Naive thymus-derived CD8-positive, alpha-beta T cell (primary cell): ENCODE measurements around the gene PRKCE. TPM values are rescaled to one million over a fixed set of nuclear protein-coding genes. Genes with fewer than 3 reads are reported as not detected.

Experiments used
- ATAC-seq, 2 donors: fragments of 150-1000 bp; cut with Tn5 transposase in 1 of 2; sonication (Bioruptor Pico), chemical (Tn5 transposase) in 1 of 2; 1 replicate in 1 of 2; 2 replicates in 1 of 2; pipeline ENCODE4 v1.10.0; 2021; ENCODE audit warnings: mild to moderate bottlenecking in 2 of 2, moderate library complexity in 2 of 2
- POLR2A ChIA-PET: fragments of 350-600 bp; sonication (Branson Sonifier 250); formaldehyde crosslinking; loops from one replicate; lab custom pipeline; 2021; ENCODE audit warnings: antibody characterized with exemption; lab: Charles Lee
- DNase-seq, 10 donors: peaks; one replicate each; pipeline versions ENCODE4 v3.0.0 to v3.0.0-alpha.2; 2020 to 2022
- H3K27ac Mint-ChIP-seq, 10 donors: one replicate each; pipeline ENCODE4 v1.8.0; 2020 to 2022; ENCODE audit warnings: mild to moderate bottlenecking in 10 of 10, mixed read lengths in 10 of 10, moderate library complexity in 4 of 10, inconsistent platforms in 1 of 10
- H3K27me3 Mint-ChIP-seq, 5 donors: one replicate each; pipeline ENCODE4 v1.8.0; 2021 to 2022; ENCODE audit warnings: mixed read lengths in 5 of 5
- H3K36me3 Mint-ChIP-seq, 3 donors: one replicate each; pipeline ENCODE4 v1.8.0; 2020 to 2022; ENCODE audit warnings: mixed read lengths in 3 of 3, mild to moderate bottlenecking in 2 of 3, inconsistent platforms in 1 of 3
- H3K4me1 Mint-ChIP-seq, 4 donors: one replicate each; pipeline ENCODE4 v1.8.0; 2021 to 2022; ENCODE audit warnings: mixed read lengths in 4 of 4
- H3K4me3 Mint-ChIP-seq, 10 donors: one replicate each; pipeline ENCODE4 v1.8.0; 2020 to 2022; ENCODE audit warnings: mild to moderate bottlenecking in 10 of 10, mixed read lengths in 10 of 10, moderate library complexity in 6 of 10, inconsistent platforms in 1 of 10
- H3K9me3 Mint-ChIP-seq, 9 donors: one replicate each; pipeline ENCODE4 v1.8.0; 2020 to 2022; ENCODE audit warnings: mixed read lengths in 9 of 9, mild to moderate bottlenecking in 3 of 9, inconsistent platforms in 1 of 9, moderate library complexity in 1 of 9
- polyA plus RNA-seq, 3 donors: library from polyadenylated mRNA; unstranded; fragments of 300-500 nt; fragmentation: Illumina TruSeq; gene quantifications; one replicate each; pipeline ENCODE4 v1.2.3, GENCODE V29; 2021
- total RNA-seq, 8 experiments: library from RNA in 2 of 8; stranded (reverse) in 2 of 8; gene quantifications; one replicate each; pipeline ENCODE4 v1.2.3 and lab custom pipeline; 2021 to 2026

The PRKCE gene
- total and polyA plus RNA-seq, 5 experiments from 2014 or later = 1.6 to 20.2 (median 2.7) TPM

DNA sequence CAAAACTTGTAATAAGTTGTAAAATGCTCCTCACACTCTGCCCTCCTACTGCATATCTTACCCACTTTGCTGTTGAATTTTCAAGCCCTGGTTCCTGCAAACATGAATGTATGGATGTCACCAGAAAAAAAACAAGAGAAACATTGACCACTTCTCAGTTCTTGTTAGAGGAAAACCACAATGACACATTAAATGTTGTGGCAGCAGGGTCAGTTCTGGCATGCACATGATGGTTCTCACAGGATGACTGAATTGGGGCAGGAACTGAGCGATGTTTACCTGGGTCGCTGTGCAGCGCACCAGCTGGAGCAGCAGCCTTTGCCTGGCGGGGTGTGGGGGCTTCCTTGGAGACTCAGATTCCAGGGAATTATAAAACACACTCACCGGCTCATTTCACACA is 14.0 kb upstream of the PRKCE start:
- POLR2A ChIA-PET = no interaction called here
- peaks cover 0 to 4% (median 0%) of the 10 kb centered on the region in 4 donors for H3K4me1 Mint-ChIP-seq
- H3K4me3 Mint-ChIP-seq = no peak overlapping the region
- ATAC-seq (no peak), DNase-seq (no peak)
- no peaks in the 10 kb centered on the region for H3K9me3 Mint-ChIP-seq
- peaks cover 13 to 53% (median 28%) of the 10 kb centered on the region in 5 donors for H3K27me3 Mint-ChIP-seq
- H3K27ac Mint-ChIP-seq = no peak overlapping the region
- H3K36me3 Mint-ChIP-seq = no peaks in the 10 kb centered on the region

DNA sequence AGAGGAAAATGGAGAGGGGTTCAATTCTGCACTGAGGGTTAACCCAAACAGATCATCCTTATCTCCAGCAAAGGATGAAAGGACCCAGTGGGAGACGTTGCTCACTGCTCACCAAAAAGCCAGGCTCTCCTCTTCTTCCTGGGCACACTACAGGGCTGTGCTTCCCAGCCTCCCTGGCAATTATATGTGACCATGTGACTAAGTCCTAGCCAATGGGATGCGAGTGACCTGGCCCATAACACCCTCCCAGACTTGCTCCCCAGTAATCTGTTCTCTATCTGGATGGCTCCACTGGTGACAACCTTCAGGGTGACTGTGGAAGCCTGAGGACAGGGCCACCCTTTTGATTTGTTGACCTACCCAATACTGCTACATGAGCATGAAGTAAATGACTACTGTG is 10.9 kb upstream of the PRKCE start:
- POLR2A ChIA-PET = no interaction called here

GRCh38 chr2:45643095-45643494 is 8.4 kb upstream of the PRKCE start:
- H3K27me3 Mint-ChIP-seq = peaks cover 6 to 43% (median 19%) of the 10 kb centered on the region in 5 donors
- H3K4me3 Mint-ChIP-seq = peak overlapping the region in 9 of 10 donors; percentile 42 to 78 (median 63)
- H3K36me3 Mint-ChIP-seq = no peaks in the 10 kb centered on the region
- H3K27ac Mint-ChIP-seq = peak overlapping the region in 2 of 10 donors; percentile 38 to 86
- DNase-seq (no peak), ATAC-seq (peak; percentile 9 to 21)
- POLR2A ChIA-PET = interaction anchor here (1.0 kb wide), 1 partner anchor 137 kb away, joined by 3 read pairs; no protein-coding TSS in a partner anchor
- peaks cover 5 to 12% (median 8%) of the 10 kb centered on the region in 4 donors for H3K4me1 Mint-ChIP-seq
- H3K9me3 Mint-ChIP-seq = peaks cover 0 to 2% (median 0%) of the 10 kb centered on the region in 9 donors

More for the DNA sequence above, 10.9 kb upstream of the PRKCE start:
- DNase-seq = no peak
- Mint-ChIP-seq H3K27ac (peak overlapping the region in 1 of 10 donors; percentile 27), H3K27me3 (peaks cover 14 to 62% (median 27%) of the 10 kb centered on the region in 5 donors), H3K36me3 (no peaks in the 10 kb centered on the region), H3K4me1 (peaks cover 6 to 12% (median 8%) of the 10 kb centered on the region in 4 donors), H3K9me3 (no peaks in the 10 kb centered on the region), H3K4me3 (no peak overlapping the region)
- no peak for ATAC-seq

- Mint-ChIP-seq H3K36me3 (no peaks in the 10 kb centered on the region), H3K27ac (peak overlapping the region in 3 of 10 donors; percentile 9 to 86 (median 53))
- POLR2A ChIA-PET = interaction anchor here (1.3 kb wide), 1 partner anchor 135 kb away, joined by 6 read pairs; no protein-coding TSS in a partner anchor
Observed at GRCh38 chr2:45643543-45644542, 7.6 kb upstream of the PRKCE start.

DNA sequence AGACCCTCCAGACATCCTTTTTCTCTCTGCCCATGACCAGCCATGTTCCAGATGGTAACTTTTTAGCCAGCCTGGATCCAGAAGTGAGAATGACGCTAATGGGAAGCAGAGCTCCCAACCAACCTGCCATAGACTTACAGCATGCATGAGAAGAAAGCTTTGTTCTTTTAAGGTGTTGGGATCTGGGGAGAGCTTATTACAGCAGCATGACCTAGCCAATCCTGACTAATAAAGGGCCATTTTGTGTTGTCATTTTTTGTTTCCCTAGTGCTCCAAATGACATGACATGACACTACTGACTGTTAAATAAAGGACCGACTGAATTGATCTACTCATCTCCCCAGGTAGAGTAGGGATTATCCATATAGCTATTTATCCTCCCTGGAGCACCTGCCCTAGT is 5.2 kb upstream of the PRKCE start:
- Mint-ChIP-seq H3K4me1 (peaks cover 17 to 26% (median 18%) of the 10 kb centered on the region in 4 donors), H3K27me3 (peaks cover 6 to 31% (median 19%) of the 10 kb centered on the region in 5 donors), H3K9me3 (peaks cover 0 to 4% (median 0%) of the 10 kb centered on the region in 9 donors), H3K27ac (peak overlapping the region in 1 of 10 donors; percentile 18), H3K4me3 (no peak overlapping the region), H3K36me3 (no peaks in the 10 kb centered on the region)
- POLR2A ChIA-PET = interaction anchor here (0.6 kb wide), 1 partner anchor 69 kb away, joined by 3 read pairs; no protein-coding TSS in a partner anchor
- DNase-seq (no peak), ATAC-seq (no peak)

More at GRCh38 chr2:45643543-45644542, 7.6 kb upstream of the PRKCE start:
- ATAC-seq (peak; percentile 97 to 99), DNase-seq (peak; percentile 53 to 88 (median 74))
- peak overlapping the region; percentile 3 to 78 (median 58) for H3K4me3 Mint-ChIP-seq
- H3K4me1 Mint-ChIP-seq = peaks cover 9 to 12% (median 11%) of the 10 kb centered on the region in 4 donors
- H3K27me3 Mint-ChIP-seq = peaks cover 6 to 43% (median 19%) of the 10 kb centered on the region in 5 donors
- H3K9me3 Mint-ChIP-seq = peaks cover 0 to 2% (median 0%) of the 10 kb centered on the region in 9 donors

DNA sequence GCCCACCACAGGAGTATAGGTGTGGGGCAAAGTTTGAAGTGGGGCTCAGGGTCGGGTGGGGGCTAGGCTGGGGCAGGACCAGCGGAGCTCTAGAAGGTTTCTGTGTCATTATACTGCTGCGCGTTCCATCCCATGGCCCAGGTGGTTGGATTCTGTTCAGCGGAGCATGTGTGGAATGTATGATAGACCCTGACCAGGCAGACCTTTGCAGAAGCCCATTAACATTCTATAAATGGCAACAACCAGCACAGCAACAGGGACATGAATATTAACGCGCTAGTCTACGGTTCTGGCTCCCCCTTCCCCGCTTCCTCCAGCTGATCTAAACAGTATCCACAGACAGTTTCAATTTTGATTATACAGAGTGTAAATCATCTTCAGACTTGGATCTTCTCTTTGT is 4.1 kb upstream of the PRKCE start:
- POLR2A ChIA-PET = interaction anchor here (0.6 kb wide), 1 partner anchor 54 kb away, joined by 3 read pairs; no protein-coding TSS in a partner anchor

DNA sequence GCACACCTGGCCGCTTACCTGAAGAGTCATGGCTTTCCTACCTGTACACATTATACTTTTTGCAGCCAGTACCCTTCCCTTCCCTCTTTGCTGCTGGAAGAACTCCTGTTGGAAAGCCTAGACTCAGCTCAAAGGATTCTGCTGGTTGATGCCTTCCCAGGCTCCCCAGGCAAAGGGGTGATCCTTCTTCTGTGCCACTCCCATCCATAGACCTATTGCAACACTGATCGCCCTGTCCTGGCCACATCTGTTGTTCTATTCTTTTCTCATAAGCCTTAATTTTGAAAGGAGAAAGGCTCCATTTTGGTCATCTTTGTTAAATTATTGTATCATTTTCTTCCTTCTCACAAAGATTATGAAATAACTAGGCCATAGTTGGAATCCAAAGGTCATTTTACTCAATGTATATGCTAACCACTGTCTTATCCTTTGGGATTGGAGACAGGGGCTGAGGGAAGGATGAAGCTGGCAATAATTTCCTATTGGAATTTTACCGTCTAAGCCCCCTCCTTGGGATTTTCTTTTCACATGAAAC is 3.4 kb upstream of the PRKCE start:
- DNase-seq (no peak), ATAC-seq (no peak)
- Mint-ChIP-seq H3K36me3 (no peaks in the 10 kb centered on the region), H3K9me3 (peaks cover 0 to 4% (median 0%) of the 10 kb centered on the region in 9 donors), H3K27ac (peak overlapping the region in 8 of 10 donors; percentile 16 to 98 (median 53)), H3K4me3 (peak overlapping the region in 1 of 10 donors; percentile 26), H3K4me1 (peaks cover 26 to 37% (median 28%) of the 10 kb centered on the region in 4 donors), H3K27me3 (peaks cover 0 to 14% (median 6%) of the 10 kb centered on the region in 5 donors)
- POLR2A ChIA-PET = no interaction called here

More for the DNA sequence above, 4.1 kb upstream of the PRKCE start:
- ATAC-seq = no peak
- Mint-ChIP-seq H3K36me3 (no peaks in the 10 kb centered on the region), H3K27ac (peak overlapping the region in 4 of 10 donors; percentile 3 to 79 (median 17)), H3K9me3 (peaks cover 0 to 4% (median 0%) of the 10 kb centered on the region in 9 donors), H3K4me1 (peaks cover 19 to 30% (median 22%) of the 10 kb centered on the region in 4 donors), H3K4me3 (no peak overlapping the region), H3K27me3 (peaks cover 0 to 20% (median 11%) of the 10 kb centered on the region in 5 donors)
- no peak for DNase-seq

GRCh38 chr2:45648636-45649035 is 2.8 kb upstream of the PRKCE start:
- Mint-ChIP-seq H3K36me3 (no peaks in the 10 kb centered on the region), H3K4me3 (peak overlapping the region in 3 of 10 donors; percentile 11 to 45 (median 39)), H3K9me3 (peaks cover 0 to 4% (median 0%) of the 10 kb centered on the region in 9 donors), H3K27ac (peak overlapping the region in 5 of 10 donors; percentile 16 to 98 (median 60)), H3K27me3 (peaks cover 0 to 8% (median 3%) of the 10 kb centered on the region in 5 donors), H3K4me1 (peaks cover 23 to 36% (median 29%) of the 10 kb centered on the region in 4 donors)
- no peak for DNase-seq
- no peak for ATAC-seq
- POLR2A ChIA-PET = no interaction called here

- peaks cover 0 to 2% (median 0%) of the 10 kb centered on the region in 5 donors for H3K27me3 Mint-ChIP-seq
- POLR2A ChIA-PET = interaction anchor here (0.8 to 1.4 kb wide), 4 partner anchors 10 to 286 kb away, joined by 3 to 4 read pairs (median 4); no protein-coding TSS in a partner anchor
- H3K36me3 Mint-ChIP-seq = no peaks in the 10 kb centered on the region
- H3K4me1 Mint-ChIP-seq = peaks cover 27 to 37% (median 35%) of the 10 kb centered on the region in 4 donors
- ATAC-seq (no peak), DNase-seq (no peak)
- peak overlapping the region; percentile 84 to 97 (median 89) for H3K4me3 Mint-ChIP-seq
- peaks cover 0 to 4% (median 0%) of the 10 kb centered on the region in 9 donors for H3K9me3 Mint-ChIP-seq
- H3K27ac Mint-ChIP-seq = peak overlapping the region; percentile 75 to 98 (median 87)
Observed at GRCh38 chr2:45649462-45649857, 2.0 kb upstream of the PRKCE start.

DNA sequence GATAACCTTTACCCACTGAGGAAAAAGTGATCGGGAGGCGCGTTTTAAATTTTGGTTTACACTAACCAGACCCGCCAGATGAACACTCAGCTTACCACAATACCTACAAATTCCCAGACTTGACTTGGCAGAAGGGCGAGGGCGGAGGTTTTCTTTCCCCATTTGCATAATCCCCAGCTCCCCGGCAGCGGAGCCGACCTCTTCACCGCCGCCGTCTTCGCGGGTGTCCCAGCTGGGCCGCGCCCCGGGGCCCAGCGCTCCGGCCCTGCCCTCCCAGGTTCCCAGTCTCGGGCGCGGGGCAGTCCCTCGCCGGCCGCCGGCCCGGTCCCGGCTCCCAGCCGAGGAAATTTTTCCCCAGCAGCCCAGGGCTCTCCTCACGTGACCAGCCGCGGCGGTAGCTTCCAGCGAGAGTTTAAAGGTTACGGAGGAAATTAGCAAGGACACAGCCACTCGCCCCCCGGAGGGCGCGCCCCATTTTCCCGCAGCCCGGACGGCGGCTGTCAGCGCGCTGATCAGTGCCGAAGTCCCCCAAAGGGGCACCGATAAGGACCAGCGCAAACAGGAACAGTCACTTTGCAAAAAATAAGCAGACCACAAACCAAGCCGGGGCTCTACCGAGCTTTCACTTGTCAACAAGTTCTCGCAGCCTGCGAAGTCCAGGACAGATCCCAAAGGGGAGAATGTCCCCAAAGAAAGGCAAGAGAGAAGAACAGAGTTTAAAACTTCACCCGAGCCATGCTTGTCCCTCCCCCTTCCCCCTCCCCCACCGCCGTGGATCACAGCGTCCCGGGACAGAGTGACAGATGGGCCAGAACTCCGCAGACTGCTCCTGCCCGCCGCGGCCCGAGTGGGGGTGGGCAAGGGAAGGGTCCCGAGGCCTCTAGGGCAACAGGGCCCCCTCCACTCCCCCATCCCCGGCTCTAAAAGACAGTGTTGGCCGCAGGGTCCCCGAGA is 1.3 kb upstream of the PRKCE start:
- Mint-ChIP-seq H3K36me3 (no peaks in the 10 kb centered on the region), H3K4me1 (peaks cover 28 to 38% (median 36%) of the 10 kb centered on the region in 4 donors), H3K4me3 (peak overlapping the region; percentile 84 to 97 (median 90))

More for the DNA sequence above, 1.3 kb upstream of the PRKCE start:
- ATAC-seq (peak; percentile 13 to 24), DNase-seq (peak; percentile 21 to 77 (median 38))
- Mint-ChIP-seq H3K9me3 (peaks cover 0 to 4% (median 0%) of the 10 kb centered on the region in 9 donors), H3K27me3 (peaks cover 0 to 2% (median 0%) of the 10 kb centered on the region in 5 donors), H3K27ac (peak overlapping the region; percentile 86 to 99 (median 92))
- POLR2A ChIA-PET = interaction anchor here (0.7 to 1.4 kb wide), 8 partner anchors 11 to 286 kb away, joined by 3 to 5 read pairs (median 4); no protein-coding TSS in a partner anchor
